Stimulated activated CD8-positive, alpha-beta memory T cell treated with anti-CD3 and anti-CD28 coated beads, Interleukin-2, amount 100 ng/mL, for 1 hour (primary cell): ENCODE data around the gene EEF1A1.

Source experiments
- DNase-seq, 2 donors: peaks; one replicate each; pipeline ENCODE4 v3.0.0-alpha.2; 2020; ENCODE audit warnings: low read depth in 2 of 2

Gene EEF1A1

DNA sequence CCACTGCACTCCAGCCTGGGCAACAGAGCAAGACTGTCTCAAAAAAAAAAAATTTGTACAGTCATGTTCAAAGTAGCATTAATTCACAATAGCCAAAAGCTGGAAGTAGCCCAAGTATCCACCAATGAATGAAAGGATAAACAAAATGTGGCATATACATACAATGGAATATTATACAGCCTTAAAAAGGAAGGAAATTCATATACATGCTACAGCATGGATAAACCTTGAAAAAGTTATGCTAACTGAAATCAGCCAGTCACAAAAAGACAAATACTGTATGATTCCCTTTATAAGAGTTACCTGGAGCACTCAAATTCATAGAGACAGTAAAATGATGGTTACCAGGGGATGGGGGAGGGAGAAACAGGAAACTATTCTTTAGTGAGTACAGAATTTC is 15.7 kb downstream of the EEF1A1 start:
- no peak for DNase-seq

DNA sequence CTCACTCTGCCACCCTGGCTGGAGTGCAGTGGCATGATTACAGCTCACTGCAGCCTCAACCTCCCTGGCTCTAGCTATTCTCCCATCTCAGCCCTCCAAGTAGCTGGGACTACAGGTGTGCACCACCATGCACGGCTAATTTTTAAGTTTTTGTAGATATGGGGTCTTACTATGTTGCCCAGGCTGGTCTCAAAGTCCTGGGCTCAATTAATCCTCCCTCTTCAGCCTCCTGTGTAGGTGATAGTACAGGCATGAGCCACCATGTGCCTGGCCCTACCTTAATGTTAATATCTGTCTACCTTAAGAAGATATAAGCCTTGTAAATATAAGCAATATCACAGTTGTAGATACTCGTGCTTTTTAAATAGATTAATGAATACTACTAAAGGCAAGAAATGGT is 16.7 kb downstream of the EEF1A1 start:
- DNase-seq, result no peak

DNA sequence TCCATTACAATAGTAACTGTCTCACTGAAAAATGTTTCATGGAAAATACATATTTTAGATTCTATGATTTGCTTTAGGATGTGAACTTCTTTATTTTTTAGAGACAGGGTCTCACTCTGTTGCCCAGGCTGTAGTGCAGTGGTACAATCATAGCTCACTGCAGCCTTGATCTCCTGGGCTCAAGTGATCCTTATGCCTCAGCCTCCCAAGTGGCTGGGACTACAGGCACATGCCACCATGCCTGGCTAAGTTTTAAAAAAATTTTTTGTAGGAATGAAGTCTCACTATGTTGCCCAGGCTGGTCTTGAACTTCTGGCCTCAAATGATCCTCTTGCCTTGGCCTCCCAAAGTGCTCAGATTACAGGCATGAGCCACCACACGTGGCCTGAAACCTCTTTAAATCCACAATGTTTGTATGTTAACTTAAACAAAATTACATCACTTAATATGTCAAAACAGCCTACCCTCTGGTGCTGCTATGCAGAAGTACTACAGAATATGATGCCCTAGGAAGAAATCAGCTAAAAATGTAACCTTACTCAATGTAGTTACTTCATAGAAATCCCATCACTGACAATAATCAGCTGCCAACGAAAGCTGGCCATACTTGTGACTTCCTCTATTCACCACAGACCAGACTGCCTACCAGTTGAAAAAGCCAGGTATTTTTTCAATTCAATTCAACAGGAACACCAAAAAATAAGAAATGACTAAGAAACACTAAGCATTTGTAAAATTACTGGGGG is 17.6 kb downstream of the EEF1A1 start:
- no peak for DNase-seq

DNA sequence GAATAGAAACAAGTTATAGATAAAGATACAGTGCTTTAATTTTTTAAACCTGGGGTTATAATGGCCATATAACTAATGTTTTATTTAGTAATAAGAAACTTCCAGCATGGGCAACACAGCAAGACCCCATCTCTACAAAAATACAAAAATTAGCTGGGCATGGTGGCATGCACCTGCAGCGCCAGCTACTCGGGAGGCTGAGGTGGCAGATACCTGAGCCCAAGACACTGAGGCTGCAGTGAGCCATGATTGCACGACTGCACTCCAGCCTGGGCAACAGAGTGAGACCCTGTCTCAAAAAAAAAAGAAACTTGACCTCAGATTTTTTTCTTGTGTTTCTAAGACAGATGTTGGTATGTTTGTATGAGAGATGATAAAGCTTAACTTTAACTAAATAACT is 22.9 kb downstream of the EEF1A1 start:
- DNase-seq, result no peak

DNA sequence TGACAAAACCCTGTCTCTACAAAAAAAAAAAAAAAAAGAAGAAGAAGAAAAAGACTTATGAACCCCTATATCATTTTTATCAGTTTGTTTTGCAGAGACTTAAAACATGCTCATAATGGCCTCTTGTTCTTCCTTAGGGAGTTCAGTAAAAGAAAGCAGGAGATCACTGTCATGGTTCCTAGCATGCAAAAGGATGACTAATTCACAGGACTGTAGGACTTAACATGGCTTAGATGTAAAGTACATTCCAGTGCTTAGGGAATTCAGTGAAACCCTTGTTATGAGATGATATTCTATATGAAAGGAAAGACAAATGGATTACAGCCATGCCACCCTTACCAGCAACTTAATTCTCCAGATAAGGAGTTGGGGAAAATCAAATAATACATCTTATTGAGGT is 29.5 kb downstream of the EEF1A1 start:
- DNase-seq, result no peak

DNA sequence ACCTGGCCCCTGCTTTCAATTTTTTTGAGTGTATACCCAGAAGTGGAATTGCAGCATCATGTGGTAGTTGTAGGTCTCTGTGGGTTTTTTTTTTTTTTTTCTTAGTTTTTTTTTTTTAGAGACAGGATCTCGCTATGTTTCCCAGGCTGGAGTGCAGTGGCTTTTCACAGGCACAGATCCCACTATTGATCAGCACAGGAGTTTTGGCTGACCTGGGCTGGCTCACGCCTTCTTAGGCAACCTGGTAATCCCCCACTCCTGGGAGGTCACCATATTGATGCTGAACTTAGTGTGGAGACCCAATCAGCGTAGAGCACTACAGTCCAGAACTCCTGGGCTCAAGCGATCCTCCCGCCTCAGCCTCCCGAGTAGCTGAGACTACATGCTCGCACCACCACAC is 33.4 kb downstream of the EEF1A1 start:
- DNase-seq, result no peak

DNA sequence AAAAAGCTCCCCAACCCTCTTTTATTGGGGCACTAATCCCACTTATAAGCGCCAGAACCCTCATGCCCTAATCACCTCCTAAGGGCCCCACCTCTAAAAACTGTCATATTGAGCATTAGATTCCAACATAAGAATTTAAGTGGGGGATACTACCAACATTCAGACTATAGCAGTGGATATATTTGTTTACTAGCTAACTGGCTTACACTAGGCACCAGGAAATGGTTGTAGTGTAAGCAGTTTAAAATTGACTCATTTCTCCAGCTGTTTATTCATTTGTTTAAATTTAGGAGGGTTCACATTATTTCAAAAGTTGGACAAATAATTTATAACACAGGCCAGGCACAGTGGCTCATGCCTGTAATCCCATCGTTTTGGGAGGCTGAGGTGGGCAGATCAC is 36.4 kb downstream of the EEF1A1 start:
- no peak for DNase-seq

DNA sequence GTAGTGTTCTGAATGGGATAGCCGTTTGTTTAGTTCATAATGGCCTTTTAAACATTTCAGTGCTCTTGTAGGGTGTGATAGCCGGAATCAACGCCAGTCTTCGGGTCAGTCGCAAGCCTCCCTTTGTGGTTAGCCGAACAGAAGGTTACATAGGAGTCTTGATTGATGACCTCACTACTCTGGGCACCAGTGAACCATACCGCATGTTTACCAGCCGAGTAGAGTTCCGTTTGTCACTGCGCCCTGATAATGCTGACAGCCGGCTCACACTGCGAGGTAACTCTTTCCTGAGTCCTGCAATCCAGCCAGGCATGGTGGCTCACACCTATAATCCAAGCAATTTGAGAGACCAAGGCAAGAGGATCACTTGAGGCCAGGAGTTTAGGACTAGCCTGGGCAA is 38.9 kb downstream of the EEF1A1 start:
- no peak for DNase-seq

DNA sequence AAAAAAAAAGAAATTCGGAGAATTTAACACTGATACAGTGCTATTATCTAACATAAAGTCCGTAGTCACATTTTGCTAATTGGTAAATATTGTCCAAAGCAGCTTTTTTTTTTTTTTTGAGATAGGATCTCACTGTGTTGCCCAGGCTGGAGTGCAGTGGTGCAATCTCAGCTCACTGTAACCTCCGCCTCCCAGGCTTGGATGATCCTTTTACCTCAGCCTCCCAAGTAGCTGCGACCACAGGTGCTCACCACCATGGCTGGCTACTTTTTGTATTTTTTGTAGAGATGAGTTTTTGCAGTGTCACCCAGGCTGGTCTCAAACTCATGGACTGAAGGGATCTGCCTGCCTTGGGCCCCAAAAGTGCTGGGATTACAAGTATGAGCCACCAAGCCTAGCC is 43.4 kb downstream of the EEF1A1 start:
- no peak for DNase-seq

DNA sequence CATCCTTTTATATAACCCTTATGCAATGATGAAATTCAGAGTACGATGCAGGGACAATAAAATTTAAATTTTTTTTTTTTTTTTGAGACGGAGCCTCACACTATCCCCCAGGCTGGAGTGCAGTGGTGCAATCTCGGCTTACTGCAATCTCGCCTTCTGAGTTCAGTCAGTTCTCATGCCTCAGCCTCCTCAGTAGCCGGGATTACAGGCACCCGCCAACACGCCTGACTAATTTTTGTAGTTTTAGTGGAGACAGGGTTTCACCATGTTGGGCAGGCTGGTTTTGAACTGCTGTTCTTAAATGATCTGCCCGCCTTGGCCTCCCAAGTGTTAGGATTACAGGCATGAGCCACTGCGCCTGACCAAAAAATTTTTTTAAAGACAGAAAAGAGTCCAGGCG is 44.1 kb downstream of the EEF1A1 start:
- no peak for DNase-seq

DNA sequence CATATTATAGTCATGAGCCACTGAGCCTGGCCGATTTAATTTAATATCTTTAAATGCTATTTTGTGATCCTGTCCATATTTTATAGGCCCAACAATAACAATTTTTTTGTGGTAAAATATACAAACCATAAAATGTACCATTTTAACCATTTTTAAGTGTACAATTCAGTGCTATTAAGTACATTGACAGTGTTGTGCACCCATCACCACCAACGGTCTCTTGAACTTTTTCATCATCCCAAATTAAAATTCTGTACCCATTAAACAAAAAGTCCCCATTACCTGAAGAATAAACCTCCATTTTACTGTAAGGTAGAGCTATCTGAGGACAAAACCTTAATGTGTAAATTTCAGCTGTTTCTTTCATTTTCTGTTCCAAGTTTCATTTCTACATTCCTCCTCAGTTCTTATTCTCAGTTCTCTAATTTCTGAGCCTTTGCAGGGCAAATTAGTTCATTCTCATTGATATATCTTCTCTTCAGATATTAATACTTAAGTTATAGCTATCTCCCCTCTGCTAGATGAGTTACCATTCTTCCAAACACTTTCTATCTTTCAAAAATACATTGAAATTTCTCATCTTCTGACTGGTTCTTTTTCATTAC is 49.0 kb downstream of the EEF1A1 start:
- DNase-seq, result no peak
